Islet precursor cell (in vitro differentiated cells): ENCODE measurements around the gene ELFN1.
"Not testable (repeated sequence)": the region's sequence is repeated elsewhere in the genome, so short reads cannot be mapped to it uniquely, and the experiment has no call there.

Experiments
- DNase-seq: peaks from one replicate; pipeline ENCODE4 v3.0.0-alpha.2; 2018

Gene ELFN1

DNA sequence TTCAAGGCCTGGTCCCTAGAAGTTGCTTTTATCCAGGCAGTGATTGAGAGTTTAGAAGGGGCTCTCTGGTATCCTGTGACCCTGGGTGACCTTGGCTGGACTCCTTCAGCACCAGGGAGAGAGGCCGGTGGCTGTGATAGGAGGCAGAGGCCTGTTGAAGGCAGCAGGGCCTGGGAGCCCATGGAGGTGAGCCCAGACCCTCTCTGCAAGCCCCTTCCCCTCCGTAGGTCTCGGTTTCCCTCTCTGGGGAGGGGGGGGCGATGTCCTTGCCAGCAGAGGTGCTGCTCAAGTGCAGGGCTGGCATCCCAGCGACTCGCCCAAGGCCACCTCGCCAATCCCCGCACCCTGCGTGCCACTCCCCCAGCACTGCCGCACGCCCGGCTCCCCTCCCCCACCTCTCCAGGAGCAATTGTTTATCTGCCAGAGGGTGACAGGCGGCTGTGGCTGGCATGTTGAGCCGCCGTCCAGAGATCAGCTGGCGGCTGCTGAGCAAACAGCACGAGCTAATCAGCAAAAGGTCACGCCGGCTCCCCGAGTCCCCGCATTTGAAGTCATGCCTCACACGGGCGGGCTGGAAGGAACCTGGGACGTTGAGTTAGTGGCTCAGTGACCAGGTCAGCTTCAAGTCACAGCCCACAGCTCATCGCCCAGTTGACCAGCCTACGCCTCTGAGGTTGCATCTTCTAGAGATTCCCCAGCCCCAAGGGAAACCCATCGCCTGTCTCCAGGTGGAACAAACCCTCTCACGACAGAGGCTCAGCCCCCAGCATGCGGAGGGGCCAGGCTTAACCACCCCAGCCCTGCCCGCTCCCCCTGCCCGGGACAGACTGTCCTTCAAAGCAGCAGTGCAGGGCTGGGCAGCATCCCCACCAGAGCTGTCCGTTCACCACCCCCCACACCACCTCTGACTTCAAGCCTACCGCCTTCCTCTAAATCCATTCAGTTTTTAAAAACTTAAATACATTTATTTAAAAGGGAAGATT lies 43.7 kb downstream of the ELFN1 start:
- peak; percentile 74 for DNase-seq

DNA sequence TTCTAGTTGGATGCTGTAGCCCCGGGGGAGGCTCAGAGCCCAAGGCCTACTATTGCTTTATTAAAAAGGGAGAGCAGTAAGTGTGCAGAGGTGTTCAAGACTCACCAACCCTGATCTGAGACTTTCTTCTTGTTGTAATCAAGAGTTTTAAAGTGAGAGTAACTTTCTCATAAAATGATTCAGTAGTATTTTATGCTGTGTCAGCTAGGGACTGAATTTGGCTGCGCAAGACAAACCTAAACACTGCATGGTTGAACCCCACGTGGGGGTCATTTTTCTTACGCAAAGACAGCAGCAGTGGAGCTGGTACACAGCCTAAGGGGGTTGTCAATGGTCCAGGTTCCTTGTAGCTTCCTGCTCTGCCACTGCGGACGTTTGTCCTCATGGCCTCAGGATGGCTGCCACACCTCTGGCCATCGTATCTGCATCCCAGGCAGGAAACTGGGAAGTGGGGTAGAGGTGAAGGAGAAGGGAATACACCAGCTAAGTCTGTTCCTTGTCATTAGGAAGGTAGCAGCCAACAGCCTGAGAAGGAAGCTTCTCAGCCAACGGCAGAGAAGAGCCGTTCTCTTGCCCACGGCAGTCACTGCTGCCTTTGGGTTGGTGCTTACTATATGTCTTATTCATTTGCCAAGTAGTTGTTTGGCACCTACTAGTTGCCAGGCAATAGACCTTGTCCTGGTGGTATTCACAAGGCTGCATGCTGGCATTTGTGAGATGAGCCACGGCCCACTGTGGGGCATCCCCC lies 44.7 kb downstream of the ELFN1 start:
- DNase-seq, result no peak

DNA sequence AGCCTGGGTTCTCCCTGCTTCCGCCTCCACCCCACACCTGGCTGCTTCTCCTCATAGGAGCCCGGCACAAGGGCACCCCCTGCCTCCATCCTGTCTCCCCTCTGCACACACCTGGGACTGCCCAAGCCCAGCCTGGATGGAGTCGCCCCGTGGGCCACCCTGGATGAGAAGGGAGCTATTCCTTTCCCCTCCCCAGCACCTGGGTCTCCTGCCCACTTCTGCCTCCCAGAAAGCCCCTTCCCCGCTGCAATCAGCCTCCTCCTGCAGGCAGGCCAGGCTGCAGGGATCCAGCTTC lies 45.2 kb downstream of the ELFN1 start:
- no peak for DNase-seq

DNA sequence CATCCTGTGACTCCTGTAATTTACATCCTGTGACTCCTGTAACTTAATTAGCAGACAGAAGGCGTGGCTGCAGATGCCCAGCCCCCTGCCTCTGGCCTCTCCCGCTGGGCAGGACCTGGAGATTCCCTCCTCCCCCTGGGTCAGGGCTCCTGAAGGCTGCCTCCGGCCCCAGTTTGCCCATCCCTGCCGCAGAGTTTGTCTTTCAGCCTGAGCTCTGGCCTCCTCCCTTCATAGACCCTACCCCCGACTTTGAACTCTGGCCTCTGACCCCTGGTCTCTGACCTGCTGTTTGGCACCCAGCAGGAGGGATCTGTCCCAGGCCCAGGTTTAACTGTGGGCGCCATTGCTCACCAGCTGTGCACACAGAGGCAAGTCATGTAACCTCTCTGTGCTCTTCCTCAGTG lies 45.6 kb downstream of the ELFN1 start:
- DNase-seq, result no peak

DNA sequence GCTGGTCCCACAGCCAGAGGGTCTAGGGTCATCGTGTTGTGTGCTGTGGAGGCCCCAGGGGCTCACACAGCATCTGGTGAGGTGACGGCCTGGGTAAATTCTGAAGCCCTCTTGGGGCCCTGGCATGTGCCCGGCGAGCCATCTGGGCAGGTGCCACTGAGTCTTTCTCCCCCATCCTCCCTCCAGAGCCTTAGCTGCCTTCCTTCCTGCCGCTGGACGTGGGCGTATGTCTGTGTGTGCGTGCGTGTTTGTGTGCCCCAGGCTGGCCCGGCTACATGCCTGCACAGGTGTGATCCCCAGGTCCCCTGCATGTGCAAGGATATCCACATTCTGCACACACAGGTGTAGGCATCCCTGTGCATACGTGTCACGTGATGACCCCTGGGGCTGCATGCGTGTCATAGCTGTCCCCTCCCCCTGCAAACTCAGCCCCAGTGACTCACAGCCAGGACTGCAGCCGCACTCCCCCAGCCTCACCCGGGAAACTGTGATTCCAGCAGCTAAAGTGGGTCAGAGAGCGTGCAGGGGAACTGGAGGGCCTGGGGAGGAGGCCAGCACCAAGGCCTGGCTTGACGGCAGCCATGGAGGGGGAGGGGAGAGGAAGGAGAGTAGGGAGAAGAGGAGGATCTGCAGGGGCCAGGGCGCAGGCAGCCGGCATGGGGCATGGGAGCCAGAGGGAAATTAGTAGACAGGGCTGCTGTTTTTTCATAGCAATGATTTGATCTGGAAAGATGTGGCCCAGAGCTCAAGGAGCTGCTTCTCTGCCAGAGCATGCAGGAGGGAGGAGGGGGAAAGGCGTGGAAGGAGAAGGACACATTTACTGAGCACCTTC lies 46.4 kb downstream of the ELFN1 start:
- peak; percentile 88 for DNase-seq

DNA sequence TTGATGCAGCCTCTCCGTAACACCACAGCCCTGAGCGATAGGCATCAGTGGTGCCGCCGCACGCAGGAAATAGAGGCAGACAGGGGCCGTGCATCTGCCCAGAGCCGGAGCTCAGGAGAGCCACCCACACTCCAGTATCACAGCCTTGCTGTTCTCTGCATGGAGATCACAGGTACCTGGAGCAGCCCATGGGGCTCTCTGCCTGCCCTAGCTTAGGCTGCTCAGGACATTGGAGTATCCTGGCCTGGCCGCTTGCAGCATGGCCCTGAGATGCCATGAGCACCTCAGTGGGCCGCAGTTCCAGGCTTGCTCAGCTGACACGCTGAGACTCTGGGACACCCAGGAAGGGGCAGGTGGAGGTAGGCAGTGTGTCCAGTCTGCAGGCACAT lies 47.0 kb downstream of the ELFN1 start:
- DNase-seq, result no peak

DNA sequence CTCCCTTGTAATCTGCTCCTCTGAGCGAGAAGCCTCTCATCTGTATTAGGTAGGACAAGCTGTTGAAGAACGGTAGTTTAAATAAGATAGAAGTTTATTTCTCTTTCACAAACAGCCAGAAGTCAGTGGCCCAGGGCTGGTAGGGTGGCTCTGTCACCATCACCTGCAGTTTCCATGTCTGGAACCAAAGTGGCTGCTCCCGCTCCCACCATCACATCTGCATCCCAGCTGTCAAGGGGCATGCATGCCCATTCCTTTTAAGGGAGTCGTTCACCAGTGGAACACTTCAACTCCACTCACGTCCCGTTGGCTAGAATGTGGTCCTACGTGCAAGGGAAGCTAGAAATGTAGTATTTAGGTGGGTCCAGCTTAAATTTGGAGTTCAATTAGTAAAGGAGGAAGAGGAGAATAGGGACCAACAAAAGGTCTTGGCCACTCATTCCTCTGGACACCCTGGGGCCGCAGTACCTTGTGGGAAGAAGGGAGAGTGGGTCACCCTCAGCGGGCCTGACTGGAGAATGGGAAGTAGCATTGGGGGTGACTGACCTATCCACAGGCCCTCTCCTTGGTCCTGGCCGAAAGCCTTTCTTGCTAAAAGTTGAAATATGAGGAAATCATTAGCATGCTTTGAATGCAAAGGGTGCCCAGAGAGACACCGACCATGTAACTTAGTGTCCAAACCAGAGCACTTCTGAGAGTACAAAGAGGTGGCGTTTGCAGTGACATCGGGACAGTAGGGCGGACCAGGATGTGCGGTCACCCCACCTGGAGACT lies 48.0 kb downstream of the ELFN1 start:
- no peak for DNase-seq

DNA sequence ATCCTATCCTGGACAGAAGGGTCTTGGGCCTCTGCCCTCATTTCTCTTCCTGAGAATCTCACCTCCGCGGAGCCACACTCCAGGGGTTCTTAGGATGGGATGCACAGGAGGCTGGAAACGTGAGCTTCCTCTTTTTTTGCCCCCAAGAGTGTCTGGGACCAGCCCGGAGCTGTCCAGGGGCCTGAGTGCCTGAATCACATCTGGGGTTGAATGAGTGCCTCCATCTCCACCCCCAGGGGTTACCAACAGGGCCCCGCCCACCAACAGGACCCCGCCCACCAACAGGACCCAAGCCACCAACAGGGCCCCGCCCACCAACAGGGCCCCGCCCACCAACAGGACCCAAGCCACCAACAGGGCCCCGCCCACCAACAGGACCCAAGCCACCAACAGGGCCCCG lies 48.8 kb downstream of the ELFN1 start:
- not testable (repeated sequence) for DNase-seq

DNA sequence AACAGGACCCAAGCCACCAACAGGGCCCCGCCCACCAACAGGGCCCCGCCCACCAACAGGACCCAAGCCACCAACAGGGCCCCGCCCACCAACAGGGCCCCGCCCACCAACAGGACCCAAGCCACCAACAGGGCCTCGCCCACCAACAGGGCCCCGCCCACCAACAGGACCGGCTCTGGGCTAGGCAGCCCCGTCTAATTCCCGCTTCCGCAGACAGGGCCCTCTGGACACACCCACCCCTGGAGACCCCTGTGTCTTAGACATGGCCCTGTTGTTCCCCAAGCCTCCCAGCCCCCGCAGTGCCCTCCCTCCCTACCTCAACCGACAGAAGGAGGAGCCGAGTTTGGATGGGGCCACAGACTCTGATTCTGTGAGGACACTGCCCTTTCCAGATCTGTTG lies 49.2 kb downstream of the ELFN1 start:
- not testable (repeated sequence) for DNase-seq

DNA sequence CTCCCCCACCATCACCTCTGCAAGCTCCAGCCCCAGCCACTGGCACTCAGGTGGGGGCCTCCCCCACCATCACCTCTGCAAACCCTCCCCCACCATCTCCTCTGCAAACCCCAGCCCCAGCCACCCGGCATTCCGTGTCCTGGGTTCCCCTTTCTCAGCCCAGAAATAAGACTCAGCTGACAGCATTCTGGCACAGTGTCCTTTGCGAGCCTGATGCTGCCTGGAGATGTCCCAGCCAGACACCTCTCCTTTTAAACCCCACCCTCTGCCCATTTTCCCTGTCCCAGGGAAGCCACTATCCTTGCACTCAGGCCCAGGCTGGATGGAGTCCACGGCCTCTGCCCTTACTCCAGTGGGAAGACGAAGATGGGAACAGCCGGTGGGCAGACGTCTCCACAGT lies 49.8 kb downstream of the ELFN1 start:
- no peak for DNase-seq

DNA sequence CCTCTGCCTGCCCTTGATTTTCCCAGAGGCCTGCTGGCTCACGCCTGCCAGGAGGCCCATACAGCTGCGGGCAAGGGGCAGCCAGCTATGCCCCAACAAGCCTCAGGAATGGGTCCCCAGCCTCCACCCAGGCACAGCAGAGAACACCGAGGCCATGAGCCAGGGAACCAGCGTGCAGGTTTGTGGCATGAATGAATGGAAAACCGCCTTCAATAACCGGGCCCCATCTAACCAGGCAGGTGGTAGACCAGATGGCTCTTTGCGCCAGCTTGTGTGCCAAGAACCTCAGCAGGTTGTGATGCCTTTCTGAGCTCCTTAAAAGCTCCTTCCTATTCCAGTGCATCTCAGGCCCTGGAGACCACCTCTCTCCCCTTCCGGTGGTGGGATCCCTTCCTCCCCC lies 50.2 kb downstream of the ELFN1 start:
- DNase-seq, result no peak

DNA sequence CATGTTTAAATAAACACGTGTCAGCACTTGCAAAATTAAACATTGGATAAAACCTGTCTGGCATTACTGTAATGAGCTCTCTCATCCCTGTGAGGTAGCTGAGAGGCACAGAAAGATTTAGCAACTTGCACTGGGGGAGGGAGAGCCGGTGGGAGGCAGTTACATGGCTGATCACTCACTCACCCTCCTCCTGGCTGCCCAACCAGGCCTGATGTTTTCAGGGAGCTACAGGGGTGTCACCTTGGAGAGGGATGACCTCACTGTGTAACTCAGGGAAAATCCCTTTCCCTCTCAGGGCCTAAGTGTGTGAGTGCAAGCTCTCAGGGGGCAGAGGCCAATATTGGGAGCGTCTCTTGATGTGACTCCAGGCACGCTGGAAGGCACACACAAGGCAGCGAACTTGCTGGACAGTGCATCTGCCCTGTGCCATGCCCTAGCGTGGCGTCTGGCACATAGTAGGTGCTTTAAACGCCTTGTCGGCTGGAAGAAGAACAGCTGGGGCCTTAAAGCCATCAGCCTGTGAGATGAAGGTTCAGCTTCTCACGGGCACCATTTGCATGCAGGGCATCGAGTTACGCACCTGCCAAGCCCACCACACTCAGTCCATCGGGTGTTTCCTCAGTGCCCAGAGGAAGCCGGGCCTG lies 51.1 kb downstream of the ELFN1 start:
- no peak for DNase-seq

DNA sequence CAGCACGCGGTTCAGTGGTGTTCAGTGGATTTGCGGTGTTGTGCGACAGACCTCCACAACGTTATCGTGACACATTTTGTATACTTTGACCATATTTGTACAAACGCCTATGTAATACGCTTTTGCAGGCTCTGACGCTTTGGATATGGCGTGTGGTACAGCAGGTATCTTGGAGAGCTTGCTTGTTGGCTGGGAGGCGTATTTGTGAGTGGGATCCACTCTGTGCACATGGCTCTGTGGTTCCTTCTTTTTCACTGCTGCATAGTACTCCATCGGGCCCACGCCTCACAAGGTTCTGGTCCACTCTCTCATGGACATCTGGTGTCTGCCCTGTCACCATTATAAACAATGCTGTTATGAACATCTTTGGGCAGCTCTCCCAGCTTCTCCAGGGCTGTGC lies 53.2 kb downstream of the ELFN1 start:
- no peak for DNase-seq

DNA sequence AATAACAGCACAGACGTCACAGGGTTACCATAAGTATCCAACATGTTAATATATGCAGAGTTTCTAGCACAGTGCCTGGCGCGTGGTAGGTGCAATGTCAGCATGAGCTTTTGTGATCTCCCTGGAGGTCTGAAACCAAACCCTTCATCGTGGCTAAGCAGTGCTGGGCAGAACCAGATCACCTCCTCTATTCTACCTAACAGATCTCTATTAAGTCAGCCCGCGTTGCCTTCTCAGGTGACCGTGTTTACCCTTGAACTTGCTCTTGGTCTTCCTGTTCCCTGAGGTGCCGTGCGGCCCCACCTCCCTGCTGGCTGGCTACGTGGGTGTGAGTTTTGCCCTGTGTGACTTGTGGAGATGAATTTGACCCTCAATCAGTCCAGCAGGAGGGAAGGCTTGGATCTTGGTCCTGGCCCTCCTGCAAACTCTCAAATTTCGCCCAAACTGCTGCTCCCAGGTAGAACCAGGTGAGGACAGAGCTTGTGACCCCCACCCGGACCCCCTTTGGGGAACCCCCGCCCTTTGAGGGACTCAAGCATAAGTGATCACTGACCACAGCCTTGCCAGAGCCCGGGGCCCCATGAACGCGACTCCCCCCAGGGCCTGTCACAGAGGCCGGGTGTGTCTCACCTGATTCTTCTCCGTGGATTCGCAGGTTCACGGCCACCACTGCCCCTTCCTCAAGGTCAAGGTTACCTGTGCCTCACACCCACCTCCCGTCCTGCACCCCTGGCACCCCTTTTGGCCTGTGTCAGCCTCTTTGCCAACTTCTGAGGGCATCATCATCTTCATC lies 54.2 kb downstream of the ELFN1 start:
- DNase-seq, result no peak

DNA sequence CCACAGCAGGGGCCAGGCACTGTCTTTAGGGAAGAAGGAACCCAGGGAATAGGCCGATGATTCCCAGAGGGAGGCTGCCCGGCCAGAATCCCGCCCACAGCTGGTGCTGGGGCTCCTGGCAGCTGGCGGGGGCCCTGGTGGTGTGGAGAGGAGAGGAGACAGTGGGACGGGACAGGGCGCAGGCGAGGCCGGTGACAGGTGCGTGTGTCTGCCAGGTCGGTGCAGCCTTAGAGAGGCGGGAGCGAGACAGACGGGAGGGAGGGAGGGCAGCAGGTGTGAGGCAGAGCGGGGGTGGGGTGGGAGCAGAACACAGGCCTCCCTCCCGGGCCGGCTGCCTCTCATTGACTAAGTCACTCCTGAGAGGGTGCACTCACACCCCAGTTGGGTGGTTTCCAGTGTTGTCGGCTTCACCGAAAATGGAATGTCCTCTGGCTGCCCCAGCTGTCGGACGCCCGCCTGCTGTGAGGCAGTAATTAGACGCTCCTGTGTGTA lies 55.2 kb downstream of the ELFN1 start:
- DNase-seq, result no peak

DNA sequence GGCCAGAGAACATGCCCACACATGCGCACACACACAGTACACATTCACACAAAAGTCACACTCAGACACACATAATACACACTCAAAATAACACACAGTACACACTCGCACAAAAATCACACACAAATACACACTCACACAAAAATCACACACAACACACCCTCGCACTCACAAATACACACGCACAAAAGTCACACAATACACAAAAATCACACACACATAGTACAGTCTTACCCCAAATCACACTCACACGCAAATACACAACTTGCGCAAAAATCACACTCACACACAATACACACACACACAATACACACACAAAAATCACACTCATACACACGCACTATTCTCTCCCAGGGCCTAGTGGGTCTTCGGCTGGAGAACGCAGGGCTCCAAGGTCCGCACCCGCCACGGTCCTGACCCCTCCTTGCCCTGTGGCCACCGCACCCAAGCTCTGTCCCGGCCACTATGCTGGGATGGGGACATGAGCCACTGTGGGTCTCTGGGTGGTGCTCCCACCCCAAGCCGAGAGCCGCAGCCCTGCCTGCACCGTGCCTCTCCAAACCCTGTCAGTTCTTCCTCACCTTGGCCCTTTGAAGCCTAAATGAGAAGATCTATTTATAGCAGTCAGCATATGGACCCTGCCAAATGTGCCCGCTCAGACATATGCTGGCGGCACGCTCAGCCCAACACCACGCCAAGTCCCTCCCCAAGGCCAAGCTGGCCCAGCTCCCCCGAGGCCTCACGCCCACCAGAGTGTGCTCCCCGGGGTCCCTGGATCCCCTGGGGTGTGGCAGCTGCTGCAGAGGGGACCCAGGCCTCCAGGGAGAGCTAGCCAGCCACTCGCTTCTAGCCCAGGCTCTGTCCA lies 55.9 kb downstream of the ELFN1 start:
- DNase-seq, result no peak

DNA sequence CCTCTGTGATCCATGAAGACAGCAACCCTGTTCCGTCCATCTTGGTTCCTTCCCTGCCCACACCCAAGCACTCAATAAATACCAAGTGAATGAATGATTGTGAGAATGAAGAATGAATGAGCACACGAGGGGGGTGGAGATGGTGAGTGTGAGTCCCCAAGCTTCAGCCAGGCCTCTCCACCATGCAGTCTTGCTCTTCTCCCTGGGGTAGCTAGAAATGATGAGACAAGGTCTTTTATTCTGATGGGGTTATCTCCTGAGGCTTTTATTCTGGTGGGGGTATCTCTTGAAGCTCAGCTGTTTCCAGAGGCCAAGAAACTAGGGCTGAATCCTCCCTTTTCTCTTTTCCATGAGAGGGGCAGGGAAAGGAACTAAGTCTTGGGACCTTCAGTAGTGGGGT lies 57.0 kb downstream of the ELFN1 start:
- DNase-seq, result no peak

DNA sequence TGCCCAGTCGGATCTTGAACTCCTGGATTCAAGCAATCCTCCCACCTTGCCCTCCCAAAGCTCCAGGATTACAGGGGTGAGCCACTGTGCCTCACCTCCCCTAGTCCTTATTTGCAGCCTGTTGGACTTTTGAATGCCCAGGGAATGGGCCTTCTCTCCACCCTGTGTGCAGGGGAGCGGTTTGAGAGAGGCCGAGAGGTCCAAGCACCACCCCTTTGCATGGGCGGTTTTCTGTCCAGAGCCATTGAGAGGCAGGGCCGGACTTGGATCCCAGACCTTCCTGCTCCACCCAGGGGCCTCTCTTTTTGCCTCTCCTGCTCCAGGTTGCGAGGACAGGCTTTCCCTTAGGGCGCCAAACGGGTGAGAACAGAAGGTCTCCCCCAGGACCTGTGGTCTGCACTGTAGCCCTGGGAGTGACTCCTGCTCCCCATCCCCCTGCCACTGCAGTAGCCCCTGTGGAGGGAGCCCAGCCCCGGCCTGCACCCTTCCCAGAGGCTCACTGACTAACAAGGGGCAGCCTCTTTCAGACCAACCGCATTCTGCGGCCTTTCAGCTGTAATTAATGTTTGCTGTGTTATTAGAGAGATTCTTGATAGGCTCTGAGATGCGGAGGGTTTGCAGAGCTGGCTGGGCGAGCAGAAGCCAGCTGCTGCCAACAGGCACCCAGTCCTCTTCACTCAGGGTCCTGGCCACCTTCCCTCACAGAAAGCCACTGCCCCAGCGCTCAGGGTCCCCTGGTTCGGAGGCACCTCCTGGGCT lies 57.9 kb downstream of the ELFN1 start:
- DNase-seq, result no peak

DNA sequence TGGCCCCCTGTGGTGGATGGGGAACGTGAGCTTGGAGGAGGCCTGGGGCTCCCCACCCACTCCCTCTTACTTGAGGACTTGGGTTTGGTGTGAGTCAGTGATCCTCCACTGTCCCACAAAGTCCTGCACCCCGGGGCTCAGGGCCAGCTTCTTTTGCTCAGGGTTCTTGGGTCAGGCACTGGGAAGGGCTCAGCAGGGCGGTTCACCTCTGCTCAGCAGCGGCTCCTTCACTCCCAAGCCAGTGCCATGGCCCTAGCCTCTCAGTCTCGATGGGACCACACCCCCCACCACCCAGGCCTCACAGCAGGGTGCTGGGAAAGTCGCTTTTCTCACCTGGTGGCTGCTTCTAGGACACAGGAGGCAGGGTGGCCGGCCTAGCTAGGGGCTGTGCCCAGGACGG lies 59.1 kb downstream of the ELFN1 start:
- no peak for DNase-seq
